ENCODE data around the gene GEMIN7.
A peak's percentile ranks its signal among the peaks of the same experiment; 100 is the strongest.

GEMIN7 gene

DNA sequence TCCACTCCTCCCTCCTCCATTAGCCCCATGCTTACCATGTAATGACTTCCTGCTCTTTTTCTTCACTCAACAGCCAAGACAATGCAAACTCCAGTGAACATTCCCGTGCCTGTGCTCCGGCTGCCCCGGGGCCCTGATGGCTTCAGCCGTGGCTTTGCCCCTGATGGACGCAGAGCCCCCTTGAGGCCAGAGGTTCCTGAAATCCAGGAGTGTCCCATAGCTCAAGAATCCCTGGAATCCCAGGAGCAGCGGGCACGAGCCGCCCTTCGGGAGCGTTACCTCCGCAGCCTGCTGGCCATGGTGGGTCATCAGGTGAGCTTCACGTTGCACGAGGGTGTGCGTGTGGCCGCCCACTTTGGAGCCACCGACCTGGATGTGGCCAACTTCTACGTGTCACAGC is 11.0 kb downstream of the GEMIN7 start:
- DNase-seq (ENCODE audit: low spot score): no peak

DNA sequence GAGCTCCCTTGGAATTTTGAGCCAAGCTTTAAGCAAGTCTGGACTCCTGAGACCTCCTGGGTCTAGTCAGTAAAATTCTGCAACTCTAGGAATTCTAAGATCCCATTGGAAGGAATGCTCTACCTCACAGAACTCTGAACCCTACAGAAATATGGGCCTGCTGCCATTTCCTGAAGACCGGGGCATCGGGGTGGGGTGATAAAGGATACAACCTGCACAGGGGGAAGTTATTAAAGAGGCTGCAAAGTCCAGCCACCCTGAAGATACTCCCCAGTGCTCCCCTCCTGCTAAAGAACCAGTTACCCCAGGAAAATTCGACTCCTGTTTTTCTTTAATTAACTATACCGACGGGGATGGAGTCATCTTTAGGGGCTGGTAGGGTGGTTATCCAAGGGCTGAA is 11.5 kb downstream of the GEMIN7 start:
- no peak for DNase-seq (ENCODE audit: low spot score)

DNA sequence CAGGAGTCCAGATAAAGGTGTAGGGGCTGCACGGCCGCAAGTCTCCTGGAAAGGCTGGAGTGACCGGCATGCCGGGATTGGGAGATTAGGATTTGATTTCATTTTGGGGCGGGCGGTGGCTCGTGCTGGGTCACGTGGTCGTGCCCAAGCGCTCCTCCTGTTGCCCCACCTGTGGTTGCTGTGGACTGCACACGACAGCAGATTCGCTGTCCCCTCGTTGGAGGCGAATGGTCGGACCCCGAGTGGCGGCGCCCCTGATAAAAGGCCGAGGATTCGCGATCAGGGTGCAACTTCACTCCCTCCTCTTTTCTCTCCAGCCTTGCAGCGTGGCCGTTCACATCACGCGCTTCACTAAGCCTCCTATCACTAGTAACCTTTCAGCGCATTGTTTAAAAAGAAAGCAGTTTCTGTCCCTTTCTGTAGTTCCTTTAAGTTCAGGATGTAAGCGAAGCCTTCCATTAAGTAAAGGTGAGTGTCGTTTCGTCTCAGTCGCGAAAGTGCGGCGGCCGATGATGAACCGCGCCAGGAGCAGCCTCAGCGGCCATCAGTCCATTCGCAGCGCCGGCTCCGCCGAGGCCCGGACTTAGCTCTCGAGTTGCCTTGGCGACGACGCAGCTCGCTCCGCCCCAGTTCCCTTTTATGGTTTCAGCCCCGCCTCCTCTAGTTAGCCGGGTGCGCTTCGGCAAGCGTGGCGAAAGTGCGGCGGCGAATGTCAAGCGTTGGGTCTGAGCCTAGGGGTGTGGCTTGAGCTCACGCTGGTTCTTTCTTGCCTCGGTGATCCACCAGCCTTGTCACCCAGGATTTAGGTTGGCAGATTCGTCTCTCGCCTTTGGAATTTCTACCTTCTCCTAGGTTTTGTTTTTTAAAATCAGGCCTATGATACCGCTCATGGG is 12.2 kb downstream of the GEMIN7 start:
- DNase-seq (ENCODE audit: low spot score): peak; percentile 98

DNA sequence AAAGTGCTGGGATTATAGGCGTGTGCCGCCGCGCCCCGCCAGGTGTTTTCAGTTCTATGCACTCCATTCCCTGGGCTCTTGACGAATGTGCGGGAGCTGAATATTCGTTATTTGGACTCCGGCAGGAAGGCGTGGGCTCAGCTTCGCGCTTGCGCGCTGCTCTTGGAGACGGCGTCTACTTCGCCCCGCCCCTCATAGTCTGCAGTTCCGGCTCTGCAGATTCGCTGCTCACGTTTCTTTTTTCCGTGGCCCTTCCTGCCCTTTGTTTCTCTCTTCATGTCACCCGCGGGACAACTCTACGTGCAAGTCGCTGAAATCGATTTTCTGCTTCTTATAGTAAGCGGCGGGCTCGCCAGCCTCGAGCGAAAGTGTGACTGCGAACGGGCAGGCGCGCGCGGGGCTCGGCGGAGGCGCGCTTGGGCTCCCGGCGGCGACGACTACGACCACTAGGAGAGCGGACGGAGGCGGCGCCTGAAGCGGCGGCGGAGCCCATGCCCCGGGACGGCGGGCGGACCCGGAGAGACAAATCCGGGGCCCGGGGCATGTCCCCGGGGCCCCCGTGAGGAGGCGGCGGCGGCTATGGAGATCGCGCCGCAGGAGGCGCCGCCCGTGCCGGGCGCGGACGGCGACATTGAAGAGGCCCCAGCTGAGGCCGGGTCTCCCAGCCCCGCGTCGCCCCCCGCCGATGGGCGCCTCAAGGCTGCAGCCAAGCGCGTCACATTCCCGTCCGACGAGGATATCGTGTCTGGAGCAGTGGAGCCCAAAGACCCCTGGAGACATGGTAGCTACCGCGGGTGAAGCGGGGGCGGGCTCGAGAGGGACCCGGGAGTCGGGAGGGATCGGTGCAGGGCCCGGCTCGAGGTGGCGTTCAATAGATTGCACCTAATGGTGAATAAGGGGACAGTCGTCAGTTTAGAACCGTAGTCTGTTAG is 14.0 kb downstream of the GEMIN7 start, which contains the start of gene PPP1R37:
PPP1R37 (plus strand) TSS at position 433 of the 932 bp plus-strand sequence; CDS start at position 580, 147 bp downstream.
- DNase-seq (ENCODE audit: low spot score): peak; percentile 95

DNA sequence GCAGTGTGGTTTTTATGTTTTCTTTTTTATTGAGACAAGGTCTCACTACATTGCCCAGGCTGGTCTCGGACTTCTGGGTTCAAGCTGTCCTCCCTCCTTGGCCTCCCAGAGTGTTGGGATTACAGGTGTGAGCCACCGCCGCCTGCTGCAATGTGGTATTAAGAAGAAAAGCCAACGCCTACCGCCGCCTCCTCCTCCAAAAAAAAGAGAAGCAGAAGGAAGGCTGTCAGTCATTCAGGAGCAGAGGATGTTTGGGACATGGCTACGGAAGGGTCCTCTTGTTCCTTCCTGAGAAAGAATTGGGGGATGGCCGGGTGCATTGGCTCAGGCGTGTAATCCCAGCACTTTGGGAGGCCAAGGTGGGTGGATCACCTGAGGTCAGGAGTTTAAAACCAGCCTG is 15.1 kb downstream of the GEMIN7 start:
- DNase-seq (ENCODE audit: low spot score): no peak

DNA sequence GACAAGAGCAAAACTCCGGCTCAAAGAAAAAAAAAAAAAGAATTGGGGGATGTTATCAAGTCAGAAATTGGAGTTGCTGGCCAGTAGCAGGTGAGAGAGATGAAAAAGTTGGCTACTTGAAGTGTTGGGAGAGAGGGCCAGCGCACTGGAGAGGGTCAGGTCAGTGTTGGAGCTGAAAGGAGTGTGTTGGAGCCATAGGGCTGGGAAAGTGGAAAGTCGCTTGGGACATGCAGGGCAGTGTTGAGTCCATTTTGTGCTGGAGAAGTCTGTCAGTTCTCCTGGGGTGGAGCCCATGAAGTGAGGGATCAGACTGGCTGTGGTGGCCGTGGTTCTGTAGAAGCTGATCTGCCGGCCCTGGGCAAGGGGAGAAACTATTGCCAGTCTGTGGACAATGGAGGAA is 15.6 kb downstream of the GEMIN7 start:
- no peak for DNase-seq (ENCODE audit: low spot score)

DNA sequence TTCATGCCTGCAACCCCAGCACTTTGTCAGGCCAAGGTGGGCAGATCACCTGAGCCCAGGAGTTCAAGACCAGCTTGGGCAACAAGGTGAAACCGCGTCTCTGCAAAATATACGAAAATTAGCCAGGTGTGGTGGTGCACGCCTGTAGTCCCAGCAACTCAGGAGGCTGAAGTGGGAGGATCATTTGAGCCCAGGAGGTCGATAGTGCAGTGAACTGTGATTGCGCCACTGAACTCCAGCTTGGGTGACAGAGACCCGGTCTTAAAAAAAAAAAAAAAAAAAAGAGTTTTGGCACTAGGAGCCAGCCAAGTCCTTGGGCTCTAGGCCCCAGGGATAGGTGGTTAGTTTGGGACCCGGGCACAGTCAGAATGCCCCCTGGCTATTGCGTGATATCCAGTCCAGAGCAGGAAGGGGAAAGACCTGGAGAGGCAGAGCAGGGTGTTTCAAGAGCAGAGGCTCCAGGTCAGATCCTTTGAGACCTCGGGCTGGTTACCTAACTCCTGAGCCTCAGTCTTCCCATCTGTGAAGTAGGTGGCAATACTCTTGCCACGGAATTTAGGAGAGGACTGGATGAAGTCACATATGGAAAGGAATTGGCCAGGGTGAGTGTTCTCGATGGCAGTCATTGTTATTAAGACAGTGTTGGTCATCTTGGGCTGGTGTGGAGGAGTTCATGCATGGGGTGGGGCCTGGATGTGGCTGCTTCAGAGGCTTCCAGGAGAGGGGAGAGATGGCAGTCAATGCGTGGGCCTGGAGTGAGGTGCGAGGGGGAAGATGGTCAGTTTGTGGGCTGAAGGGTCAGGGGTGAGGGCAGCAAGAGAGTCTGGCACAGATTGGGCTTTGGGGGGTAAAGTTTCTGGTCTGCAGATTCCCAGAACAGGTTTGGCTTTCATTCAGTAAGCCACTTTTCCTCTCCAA is 16.7 kb downstream of the GEMIN7 start:
- DNase-seq (ENCODE audit: low spot score): no peak

DNA sequence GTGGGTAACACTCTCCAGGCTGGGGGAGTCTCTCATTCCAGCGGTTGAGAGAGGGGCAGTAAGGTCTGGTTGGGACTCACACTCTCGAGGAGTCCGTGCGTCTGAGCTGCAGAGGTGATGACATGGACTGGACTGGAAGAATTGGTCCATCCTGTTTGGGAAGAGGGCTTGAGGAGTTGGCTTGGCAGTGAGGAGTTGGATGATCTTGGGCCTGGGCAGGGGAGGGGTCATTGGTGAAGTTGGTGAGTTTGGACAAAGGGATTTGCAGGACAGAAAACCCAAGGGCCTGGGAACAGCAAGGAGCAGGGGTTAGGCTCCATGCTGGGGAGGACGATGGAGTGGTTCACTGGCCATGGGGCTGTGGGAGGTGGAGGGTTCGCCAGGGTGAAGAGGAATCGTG is 17.6 kb downstream of the GEMIN7 start:
- DNase-seq (ENCODE audit: low spot score): no peak

DNA sequence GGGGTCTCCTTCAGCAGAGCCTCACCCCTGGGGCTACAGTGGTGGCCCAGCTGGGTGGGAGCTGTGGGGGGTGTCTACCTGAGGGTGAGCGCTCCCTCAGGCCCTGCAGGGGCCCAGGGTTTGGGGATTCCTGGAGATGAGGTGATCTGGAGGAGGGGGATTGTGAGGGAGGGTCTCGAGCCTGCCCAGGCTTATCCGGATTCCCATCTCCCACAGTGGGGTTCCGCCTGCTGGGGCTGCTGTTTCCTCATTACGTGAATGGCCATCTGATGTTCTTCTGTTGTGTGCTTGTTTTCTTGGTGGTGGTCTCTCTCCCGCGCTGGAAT is 18.4 kb downstream of the GEMIN7 start:
- DNase-seq (ENCODE audit: low spot score): no peak

DNA sequence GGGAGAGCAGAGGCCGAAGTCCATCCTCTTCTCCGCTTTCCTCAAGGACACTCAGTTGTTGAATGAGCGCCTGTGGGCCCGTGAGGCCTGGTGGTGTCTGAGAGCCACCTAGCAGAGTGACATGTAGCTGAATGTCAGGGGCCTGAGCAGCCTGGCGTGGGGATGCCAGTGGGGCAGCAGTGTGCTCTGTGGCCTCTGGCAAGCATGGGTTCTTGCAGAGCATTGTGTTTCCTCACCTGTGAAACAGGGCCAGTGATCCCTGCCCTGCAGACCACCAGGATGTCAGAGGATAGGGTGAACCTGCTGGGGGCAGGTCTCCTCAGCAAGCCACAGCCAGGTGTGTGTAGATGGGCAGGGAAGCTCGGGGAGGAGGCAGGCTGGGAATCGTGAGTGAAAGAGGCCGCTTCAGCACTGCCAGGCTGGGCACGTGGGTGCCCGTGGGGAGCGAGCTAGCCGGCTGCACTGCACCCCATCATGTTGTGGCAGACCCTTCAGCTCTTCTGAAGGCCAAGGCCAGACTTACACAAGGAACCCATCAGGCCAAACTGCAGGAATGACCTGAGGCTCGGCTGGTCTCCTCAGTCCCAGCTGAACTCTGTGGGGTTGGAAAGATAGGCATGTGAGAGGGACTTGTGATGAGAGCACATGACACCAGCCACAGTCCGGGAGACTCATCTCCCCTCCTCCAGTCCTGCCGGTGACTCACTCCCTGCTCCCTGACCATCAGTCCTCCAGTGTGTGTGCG is 18.9 kb downstream of the GEMIN7 start:
- no peak for DNase-seq (ENCODE audit: low spot score)

DNA sequence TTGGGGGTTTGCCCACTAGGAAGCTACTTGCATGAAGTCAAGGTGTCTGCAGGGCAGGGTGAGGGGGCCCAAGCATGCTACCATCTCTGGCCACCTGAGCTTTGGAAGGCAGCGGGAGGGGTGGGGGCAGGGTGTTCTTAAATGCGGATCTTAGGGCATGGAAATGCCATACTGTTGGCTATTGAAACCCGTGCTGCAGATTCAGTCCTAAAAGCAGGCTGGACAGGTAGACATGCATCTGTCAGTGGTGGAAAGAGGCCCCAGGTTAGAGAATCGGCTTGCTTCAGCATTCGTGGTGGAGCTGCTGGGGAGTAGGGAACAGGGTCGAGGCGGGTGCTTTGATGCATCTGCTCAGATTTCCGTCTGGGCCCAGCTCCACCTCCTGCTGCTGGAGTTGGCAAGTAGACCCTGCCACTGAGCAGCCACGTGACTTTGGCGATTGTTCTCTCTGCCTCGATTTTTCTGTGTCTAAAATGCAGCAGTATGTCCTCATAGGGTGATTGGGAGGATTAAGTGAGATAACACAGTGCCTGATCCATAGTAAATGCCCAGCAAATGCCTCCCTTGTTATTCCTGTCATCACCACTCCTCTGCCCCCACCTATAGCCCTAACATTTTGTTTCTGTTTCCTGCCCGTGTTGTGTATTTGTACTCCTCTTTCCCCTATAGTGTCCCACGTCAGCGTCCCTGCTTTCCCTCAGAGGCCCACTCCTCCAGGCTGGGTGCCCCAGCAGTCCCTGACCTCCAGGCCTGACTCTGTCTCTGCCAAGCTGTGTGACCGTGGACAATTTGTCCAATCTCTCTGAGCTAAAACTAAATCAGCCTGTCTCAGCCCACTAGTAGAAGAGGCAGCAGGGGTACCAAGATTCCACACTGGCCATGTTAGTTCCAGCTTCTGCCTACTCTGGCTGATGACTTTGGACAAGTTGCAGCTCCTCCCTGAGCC is 19.7 kb downstream of the GEMIN7 start:
- no peak for DNase-seq (ENCODE audit: low spot score)

DNA sequence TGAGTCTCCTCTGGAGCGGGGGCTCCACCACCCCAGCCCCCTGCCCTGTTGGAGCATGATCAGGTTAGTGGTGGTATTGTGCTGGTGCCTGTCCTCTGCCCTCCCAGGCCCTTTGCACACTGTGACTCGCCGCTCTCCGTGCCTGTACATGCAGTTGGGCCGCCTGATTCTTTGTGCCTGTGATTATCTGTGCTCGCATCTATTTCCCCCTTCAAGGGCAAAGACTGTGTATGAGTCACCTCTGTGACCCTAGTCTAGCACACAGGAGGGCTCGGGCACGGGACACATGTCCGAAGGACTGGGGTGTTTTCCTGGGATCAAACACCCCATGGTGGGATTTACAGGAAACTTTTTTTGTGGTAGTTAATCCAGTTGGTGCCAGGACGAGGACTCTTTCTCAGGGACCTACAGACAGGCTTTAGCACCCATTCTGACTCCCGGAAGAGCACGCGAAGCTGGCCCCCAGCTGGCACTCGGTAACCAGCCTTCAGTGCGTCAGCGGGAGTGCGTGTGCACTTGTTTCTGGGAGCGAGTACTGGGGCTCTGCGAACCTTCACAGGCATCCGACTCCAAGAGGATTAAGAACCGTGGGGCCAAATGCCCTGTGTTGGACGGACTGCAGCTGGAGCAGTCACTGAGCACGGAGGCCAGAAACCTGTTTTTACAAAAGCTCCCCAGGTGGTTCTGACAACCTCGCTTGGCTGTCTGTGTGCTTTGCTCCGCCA is 20.6 kb downstream of the GEMIN7 start:
- no peak for DNase-seq (ENCODE audit: low spot score)

DNA sequence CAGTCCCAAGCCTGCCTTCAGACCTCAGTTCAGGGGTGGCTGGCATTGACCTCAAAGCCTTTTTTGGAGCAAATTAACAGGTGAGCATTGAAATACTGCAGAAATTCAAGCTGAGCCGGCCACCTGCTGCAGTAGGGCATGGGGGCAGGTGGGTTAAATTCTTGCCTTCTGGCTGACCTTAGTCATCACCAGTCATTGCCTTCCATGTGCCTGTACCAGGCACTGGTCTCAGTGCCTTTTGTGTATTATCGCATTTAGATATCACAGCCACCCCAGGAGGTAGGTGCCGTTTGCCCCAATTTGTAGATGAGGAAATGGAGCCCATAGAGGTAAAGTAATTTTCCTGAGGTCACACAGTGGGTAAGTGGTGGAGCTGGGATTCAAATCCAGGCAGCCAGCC is 21.1 kb downstream of the GEMIN7 start:
- no peak for DNase-seq (ENCODE audit: low spot score)

DNA sequence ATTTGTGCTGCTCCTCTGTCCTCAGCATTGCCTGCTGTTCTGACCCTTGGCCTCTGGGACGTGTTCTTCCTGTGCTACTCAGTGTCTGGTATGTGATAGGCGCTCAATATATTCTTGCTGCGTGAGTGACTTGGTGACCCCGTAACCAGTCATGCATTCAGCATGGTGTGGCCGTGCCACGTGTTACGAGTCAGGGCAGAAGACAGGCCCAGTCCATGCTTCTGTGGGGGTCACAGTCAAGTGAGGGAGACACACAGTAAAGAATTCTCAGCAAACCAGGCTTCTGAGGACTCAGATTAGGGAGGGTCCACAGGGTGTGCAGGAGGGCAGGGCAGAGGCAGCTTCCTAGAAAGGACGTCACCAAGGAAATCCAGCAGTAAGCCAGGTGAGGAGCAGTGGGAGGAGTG is 21.8 kb downstream of the GEMIN7 start:
- no peak for DNase-seq (ENCODE audit: low spot score)

DNA sequence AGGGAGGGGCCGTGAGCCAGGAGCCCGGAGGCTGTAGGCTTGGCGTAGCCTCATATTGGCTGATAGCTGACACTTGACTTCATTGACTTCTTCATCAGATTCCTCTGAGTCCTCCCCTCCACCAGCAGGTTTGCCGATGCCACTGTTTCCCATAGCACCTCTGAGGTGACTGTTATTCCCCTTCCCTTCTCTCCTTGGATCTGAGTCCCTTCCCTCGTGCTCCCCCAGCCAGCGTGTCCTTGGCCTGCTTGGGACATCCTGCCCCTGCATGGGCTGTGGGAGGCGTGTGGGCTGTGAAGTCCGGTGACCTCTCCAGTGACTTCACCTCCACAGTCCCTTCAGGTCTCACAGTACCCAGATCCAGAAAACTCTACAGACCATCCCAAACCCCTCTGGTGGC is 22.7 kb downstream of the GEMIN7 start:
- no peak for DNase-seq (ENCODE audit: low spot score)

DNA sequence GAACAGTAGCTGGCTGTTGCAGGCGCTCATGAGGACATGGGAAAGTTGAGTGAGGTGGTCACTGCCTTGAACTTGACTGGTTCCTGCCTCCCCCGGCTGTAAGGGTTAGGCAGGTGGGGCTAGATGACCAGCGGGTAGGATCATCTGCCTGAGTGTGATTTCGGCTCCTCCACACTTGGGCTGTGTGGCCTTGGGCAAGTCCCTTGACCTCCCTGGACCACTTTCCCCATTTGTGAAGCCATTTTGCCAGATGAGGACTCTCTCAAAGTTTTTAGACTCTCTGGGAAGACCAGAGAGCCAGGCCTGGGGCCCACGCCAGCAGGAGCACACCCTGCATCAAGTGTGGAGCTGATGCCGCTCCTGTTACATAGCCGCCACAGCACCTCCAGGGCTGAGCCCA is 23.4 kb downstream of the GEMIN7 start:
- no peak for DNase-seq (ENCODE audit: low spot score)

DNA sequence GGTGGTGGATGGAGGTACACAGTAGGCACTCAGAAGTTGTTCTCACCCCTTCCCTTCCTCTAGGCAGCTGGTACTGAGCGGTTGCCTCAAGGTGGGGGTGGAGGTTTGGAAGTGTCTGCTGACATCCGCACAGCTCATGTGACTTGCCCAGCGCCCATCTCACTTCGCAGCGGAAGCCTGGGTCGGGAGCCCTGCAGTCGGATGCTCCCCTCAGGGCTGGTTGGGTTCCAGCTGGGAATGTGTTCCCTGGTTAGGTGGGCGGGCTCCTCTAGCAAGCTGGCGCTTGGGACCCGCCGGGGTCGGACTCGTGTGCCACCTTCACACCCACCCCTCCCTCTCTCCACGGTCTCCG is 24.1 kb downstream of the GEMIN7 start:
- DNase-seq (ENCODE audit: low spot score): peak; percentile 42

DNA sequence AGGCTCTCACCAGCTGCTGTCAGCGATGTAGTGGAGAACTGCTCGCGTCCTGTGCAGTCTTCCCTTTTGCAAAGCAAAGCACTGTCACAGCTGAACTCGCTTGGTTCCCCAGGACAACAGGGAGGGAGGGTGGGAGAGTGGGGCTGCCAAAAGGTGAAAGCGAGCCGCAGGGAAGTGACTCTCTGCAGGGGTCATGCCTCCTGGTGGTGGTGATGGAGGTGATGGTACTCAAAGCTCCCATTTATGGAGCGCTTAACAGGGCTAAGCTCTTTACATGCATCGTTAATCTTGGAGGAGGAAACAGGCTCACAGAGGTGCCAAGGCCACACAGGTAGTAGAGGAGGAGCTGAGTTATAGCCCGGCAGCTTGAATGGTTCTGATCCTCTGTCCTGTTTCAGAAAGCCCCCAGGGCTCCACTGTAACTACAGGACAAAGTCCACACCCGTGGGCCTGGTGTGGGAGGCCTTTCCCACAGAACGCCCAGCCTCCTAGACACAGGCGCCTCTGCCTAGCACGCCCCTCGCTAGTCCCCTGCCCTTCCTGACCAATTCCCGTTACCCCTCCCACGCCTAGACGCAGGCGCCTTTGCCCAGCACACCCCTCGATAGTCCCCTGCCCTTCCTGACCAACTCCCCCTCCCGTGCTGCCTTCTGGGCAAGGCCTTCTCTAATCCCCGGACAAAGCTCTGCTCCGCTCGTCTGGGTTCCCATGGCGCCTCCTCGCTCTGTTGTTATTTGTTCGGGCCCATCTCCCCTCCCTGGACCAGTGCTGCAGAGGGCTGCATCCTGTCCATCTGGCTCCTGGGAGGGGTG is 24.7 kb downstream of the GEMIN7 start:
- no peak for DNase-seq (ENCODE audit: low spot score)

Data from CD4-positive, alpha-beta T cell treated with Interleukin-15 for 4 hours (primary cell).